ENCODE measurements around the gene DNAAF5.
"Not testable (repeated sequence)": the region's sequence is repeated elsewhere in the genome, so short reads cannot be mapped to it uniquely, and the experiment has no call there.

DNAAF5 gene

DNA sequence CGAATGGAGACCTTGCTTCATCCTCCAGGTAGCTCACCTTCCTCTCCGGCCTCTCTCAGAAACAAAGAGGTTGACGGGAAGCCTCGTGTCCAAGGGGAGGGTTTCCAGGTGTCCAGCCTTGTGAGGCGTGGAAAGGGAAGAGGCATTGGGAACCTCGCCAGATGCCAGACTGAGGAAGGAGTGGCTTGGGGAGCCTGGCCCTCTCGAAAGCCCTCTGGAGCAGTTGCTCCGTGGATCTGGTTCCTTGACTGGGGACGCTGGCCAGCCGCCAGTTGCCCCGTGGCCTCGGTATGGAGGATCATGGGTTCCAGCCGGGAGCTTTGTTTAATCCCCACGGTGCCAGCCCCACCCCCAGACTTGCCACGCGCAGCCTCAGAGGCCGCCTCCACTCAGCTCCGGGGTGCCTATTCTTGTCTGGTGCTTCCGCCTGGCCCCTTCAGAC lies 75.5 kb downstream of the DNAAF5 start:
- Histone ChIP-seq H3K9me3 (ENCODE audit: control insufficient read depth, insufficient read depth, low read depth, low read length) (peaks cover 4% of the 10 kb centered on the region), H3K36me3 (ENCODE audit: control insufficient read depth, insufficient read depth, low read length) (no peaks in the 10 kb centered on the region; the same call in 1 of the 2 replicates), H3K9ac (ENCODE audit: low read length) (no peak overlapping the region), H3K27ac (ENCODE audit: low read depth, low read length) (no peak overlapping the region), H3K27me3 (ENCODE audit: control insufficient read depth, insufficient read depth, low read length) (no peaks in the 10 kb centered on the region), H3K4me3 (ENCODE audit: low read depth, low read length) (no peak overlapping the region), H3K4me1 (ENCODE audit: control insufficient read depth, insufficient read depth, low read length) (no peaks in the 10 kb centered on the region; the same call in 1 of the 2 replicates)

DNA sequence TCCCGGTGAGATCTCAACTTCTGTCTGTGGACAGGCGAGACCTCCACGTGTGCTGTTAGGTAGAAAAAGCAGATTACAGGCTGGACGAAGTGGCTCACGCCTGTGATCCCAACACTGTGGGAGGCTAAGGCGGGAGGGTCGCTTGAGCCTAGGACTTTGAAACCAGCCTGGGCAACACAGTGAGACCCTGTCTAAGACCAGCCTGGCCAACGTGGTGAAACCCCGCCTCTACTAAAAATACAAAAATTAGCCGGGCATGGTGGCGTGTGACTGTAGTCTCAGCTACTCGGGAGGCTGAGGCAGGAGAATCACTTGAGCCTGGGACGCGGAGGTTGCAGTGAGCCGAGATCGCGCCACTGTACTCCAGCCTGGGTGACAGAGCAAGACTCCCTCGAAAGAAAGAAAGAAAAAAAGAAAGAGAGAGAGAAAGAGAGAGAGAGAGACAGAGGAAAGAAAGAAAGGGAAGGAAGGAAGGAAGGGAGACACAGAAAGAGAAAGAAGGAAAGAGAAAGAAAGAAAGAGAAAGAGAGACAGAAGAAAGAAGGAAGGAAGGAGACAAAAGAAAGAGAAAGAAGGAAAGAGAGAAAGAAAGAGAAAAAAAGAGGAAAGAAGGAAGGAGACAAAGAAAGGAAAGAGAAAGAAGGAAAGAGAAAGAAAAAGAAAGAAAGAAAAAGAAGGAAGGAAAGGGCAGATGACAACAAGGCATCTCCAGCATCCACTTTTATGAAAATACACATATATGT lies 76.2 kb downstream of the DNAAF5 start:
- no peak overlapping the region for H3K9ac ChIP-seq (ENCODE audit: low read length)
- H3K4me3 ChIP-seq (ENCODE audit: low read depth, low read length): no peak overlapping the region
- H3K9me3 ChIP-seq (ENCODE audit: control insufficient read depth, insufficient read depth, low read depth, low read length): peaks cover 9% of the 10 kb centered on the region
- no peak overlapping the region for H3K27ac ChIP-seq (ENCODE audit: low read depth, low read length)
- H3K27me3 ChIP-seq (ENCODE audit: control insufficient read depth, insufficient read depth, low read length): no peaks in the 10 kb centered on the region
- H3K4me1 ChIP-seq (ENCODE audit: control insufficient read depth, insufficient read depth, low read length): no peaks in the 10 kb centered on the region; the same call in 1 of the 2 replicates
- no peaks in the 10 kb centered on the region; the same call in 1 of the 2 replicates for H3K36me3 ChIP-seq (ENCODE audit: control insufficient read depth, insufficient read depth, low read length)

DNA sequence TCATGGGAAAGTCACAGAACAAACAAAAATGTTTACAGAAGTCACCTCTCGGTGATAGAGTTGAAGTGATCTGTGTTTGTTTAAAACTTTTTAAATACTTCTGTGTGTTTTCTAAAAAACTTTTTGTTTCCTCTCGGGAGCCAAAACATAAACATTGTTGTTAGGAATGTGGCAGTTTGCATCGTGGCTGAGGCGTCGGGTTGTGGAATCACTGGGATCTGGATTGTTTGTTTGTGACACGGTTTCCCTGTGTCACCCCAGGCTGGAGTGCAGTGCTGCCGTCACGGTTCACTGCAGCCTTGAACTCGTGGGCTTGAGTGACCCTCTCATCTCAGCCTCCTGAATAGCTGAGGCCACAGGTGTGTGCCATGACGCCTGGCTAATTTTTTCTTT lies 76.7 kb downstream of the DNAAF5 start:
- Histone ChIP-seq H3K36me3 (ENCODE audit: control insufficient read depth, insufficient read depth, low read length) (no peaks in the 10 kb centered on the region; the same call in 1 of the 2 replicates), H3K4me1 (ENCODE audit: control insufficient read depth, insufficient read depth, low read length) (no peaks in the 10 kb centered on the region; the same call in 1 of the 2 replicates), H3K27me3 (ENCODE audit: control insufficient read depth, insufficient read depth, low read length) (no peaks in the 10 kb centered on the region), H3K9me3 (ENCODE audit: control insufficient read depth, insufficient read depth, low read depth, low read length) (peaks cover 12% of the 10 kb centered on the region), H3K4me3 (ENCODE audit: low read depth, low read length) (no peak overlapping the region), H3K27ac (ENCODE audit: low read depth, low read length) (no peak overlapping the region), H3K9ac (ENCODE audit: low read length) (no peak overlapping the region)

DNA sequence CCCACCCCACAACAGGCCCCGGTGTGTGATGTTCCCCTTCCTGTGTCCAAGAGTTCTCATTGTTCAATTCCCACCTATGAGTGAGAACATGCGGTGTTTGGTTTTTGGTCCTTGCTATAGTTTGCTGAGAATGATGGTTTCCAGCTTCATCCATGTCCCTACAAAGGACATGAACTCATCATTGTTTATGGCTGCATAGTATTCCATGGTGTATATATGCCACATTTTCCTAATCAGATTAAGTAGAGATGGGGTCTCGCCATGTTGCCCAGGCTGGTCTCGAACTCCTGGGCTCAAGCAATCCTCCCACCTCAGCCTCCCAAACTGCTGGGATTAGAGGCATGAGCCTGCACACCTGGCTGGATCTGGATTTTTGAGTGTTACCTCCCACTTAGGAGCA lies 77.3 kb downstream of the DNAAF5 start:
- H3K9me3 ChIP-seq (ENCODE audit: control insufficient read depth, insufficient read depth, low read depth, low read length): peaks cover 16% of the 10 kb centered on the region
- H3K9ac ChIP-seq (ENCODE audit: low read length); H3K27me3 ChIP-seq (ENCODE audit: control insufficient read depth, insufficient read depth, low read length); H3K27ac ChIP-seq (ENCODE audit: low read depth, low read length); H3K4me1 ChIP-seq (ENCODE audit: control insufficient read depth, insufficient read depth, low read length); H3K36me3 ChIP-seq (ENCODE audit: control insufficient read depth, insufficient read depth, low read length); H3K4me3 ChIP-seq (ENCODE audit: low read depth, low read length): not testable (repeated sequence)

DNA sequence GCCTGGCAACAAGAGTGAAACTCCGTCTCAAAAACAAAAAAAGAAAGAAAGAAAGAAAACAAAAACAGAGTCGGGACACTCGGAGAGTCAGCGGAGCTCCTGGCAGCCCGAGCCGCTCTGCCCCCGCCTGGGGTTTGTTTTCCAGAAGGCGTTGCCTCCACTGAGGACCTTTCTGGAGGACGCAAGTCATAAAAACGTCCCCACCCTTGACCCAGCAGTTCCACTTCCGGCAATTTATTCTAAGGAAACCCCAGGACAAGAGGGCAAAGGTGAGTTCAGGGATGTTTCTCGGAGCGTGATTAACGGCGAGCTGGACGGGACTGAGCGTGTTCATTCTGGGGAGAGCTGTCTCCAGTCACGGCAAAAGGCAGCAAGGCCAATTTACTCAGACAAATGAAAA lies 78.8 kb downstream of the DNAAF5 start:
- no peak overlapping the region for H3K9ac ChIP-seq (ENCODE audit: low read length)
- H3K4me3 ChIP-seq (ENCODE audit: low read depth, low read length): no peak overlapping the region
- H3K4me1 ChIP-seq (ENCODE audit: control insufficient read depth, insufficient read depth, low read length): no peaks in the 10 kb centered on the region; the same call in 1 of the 2 replicates
- peaks cover 12% of the 10 kb centered on the region for H3K9me3 ChIP-seq (ENCODE audit: control insufficient read depth, insufficient read depth, low read depth, low read length)
- no peaks in the 10 kb centered on the region for H3K27me3 ChIP-seq (ENCODE audit: control insufficient read depth, insufficient read depth, low read length)
- no peaks in the 10 kb centered on the region for H3K36me3 ChIP-seq (ENCODE audit: control insufficient read depth, insufficient read depth, low read length)
- H3K27ac ChIP-seq (ENCODE audit: low read depth, low read length): no peak overlapping the region

DNA sequence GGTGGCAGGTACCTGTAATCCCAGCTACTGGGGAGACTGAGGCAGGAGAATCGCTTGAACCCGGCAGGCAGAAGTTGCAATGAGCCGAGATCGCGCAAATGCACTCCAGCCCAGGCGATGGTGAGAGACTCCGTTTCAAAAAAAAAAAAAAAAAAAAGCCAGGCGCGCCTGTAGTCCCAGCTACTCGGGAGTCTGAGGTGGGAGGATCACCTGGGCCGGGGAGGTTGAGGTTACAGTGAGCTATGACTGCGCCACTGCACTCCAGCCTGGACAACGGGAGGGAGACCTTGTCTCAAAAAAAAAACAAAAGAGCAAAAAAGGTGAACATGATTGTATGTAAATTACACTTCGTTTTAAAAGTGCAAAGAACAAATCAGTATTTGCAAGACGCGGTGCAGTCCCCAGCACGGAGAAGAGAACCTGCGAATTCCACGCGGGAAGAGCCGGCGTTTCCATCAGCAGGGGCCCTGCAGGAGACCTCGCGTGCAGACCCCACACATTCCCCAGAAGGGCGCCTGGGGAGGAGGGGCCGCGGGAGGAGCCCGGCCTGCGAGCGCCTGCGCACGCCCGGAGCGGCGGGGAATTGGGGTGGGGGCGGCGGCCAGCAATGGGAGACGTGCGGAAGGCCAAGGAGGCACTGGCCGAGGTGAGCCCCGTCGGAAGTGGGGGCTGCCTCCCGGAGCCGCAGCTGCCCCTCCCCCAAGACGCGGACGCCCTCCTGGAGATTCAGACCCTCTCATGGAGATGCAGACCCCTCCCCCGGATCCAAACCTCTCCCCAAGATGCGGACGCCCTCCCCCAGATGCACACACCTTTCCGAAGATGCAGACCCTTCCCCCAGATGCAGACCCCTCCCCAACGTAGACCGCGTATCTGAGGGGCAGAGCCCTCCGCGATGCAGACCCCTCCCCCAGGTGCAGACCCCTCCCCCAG lies 89.1 kb downstream of the DNAAF5 start:
- H3K9ac ChIP-seq (ENCODE audit: low read length): peak overlapping the region; percentile 63
- peaks cover under 1% of the 10 kb centered on the region; the same call in 1 of the 2 replicates for H3K9me3 ChIP-seq (ENCODE audit: control insufficient read depth, insufficient read depth, low read depth, low read length)
- no peaks in the 10 kb centered on the region for H3K27me3 ChIP-seq (ENCODE audit: control insufficient read depth, insufficient read depth, low read length)
- no peaks in the 10 kb centered on the region for H3K36me3 ChIP-seq (ENCODE audit: control insufficient read depth, insufficient read depth, low read length)
- peak overlapping the region; percentile 85 for H3K4me3 ChIP-seq (ENCODE audit: low read depth, low read length)
- H3K4me1 ChIP-seq (ENCODE audit: control insufficient read depth, insufficient read depth, low read length): peaks cover 25% of the 10 kb centered on the region
- peak overlapping the region; percentile 78 for H3K27ac ChIP-seq (ENCODE audit: low read depth, low read length)

DNA sequence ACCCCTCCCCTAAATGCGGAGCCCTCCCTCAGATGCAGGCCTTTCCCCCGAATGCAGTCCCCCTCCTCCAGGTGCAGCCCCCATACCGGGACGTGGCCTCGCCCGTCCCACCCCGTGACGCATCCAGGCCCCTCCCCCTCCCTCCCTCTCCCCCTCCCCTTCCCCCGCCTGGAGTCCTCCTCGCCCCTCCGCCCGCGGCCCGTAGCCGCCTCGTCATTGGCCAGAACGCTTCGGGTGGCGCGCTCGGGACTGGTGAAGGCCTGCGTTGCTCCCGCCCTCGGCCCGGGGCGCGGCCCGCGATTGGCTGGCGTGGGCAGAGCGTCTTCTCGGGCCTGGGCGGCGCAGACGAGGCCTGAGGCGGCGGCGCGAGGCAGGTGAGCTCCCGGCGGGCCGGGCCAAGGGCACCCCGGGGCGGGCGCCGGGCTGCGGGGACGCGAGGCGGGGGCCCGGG lies 89.8 kb downstream of the DNAAF5 start:
- H3K36me3 ChIP-seq (ENCODE audit: control insufficient read depth, insufficient read depth, low read length): no peaks in the 10 kb centered on the region
- no peaks in the 10 kb centered on the region for H3K27me3 ChIP-seq (ENCODE audit: control insufficient read depth, insufficient read depth, low read length)
- peaks cover 26% of the 10 kb centered on the region for H3K4me1 ChIP-seq (ENCODE audit: control insufficient read depth, insufficient read depth, low read length)
- H3K9ac ChIP-seq (ENCODE audit: low read length): no peak overlapping the region
- H3K4me3 ChIP-seq (ENCODE audit: low read depth, low read length): peak overlapping the region; percentile 85
- no peaks in the 10 kb centered on the region for H3K9me3 ChIP-seq (ENCODE audit: control insufficient read depth, insufficient read depth, low read depth, low read length)
- H3K27ac ChIP-seq (ENCODE audit: low read depth, low read length): no peak overlapping the region

DNA sequence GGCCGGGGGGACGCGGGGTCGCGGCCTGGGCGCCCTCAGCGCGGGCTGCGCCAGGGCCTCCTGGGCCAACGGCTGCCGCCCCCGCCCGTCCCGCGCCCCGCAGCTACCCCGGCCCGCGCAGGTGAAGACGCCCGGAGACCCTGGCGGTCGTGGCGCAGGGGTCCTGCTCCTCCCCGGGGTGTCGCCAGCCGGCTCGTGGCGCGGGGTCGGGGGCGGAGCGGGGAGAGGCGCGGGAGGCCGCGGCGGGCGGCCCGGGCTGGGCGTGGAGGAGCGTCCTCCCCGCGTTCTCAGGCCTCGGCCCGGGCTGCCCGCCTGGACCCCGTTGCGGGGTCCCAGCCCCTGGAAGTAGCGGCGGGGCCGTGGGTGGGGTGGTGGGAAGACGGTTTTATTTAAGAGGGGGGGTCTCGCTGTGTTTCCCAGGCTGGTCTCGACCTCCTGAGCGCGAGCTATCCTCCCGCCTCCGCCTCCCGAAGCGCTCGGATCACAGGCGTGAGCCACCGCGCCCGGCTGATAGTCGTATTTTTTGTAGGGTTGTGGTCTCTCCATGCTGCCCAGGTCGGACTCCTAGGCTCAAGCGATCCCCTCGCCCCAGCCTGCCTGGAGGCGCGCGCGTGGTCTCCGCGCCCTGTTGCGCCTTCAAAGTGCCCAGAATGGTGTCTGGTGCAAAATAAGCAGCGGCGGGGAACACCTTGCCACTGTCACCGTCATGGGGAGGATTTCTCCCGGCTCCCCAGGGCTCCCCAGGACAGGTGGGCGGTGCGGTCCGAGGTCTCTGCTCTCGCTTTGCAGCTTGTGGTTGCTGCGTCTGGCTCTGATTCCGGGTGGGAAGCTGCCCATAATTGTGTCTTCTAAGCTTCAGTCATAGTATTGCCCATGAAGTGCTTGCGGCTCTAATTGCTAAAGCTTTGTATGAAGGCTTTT lies 90.5 kb downstream of the DNAAF5 start:
- Histone ChIP-seq H3K4me1 (ENCODE audit: control insufficient read depth, insufficient read depth, low read length) (peaks cover 26% of the 10 kb centered on the region), H3K9ac (ENCODE audit: low read length) (peak overlapping the region; percentile 77), H3K9me3 (ENCODE audit: control insufficient read depth, insufficient read depth, low read depth, low read length) (no peaks in the 10 kb centered on the region), H3K36me3 (ENCODE audit: control insufficient read depth, insufficient read depth, low read length) (no peaks in the 10 kb centered on the region), H3K27me3 (ENCODE audit: control insufficient read depth, insufficient read depth, low read length) (no peaks in the 10 kb centered on the region), H3K27ac (ENCODE audit: low read depth, low read length) (no peak overlapping the region), H3K4me3 (ENCODE audit: low read depth, low read length) (peak overlapping the region; percentile 85)

DNA sequence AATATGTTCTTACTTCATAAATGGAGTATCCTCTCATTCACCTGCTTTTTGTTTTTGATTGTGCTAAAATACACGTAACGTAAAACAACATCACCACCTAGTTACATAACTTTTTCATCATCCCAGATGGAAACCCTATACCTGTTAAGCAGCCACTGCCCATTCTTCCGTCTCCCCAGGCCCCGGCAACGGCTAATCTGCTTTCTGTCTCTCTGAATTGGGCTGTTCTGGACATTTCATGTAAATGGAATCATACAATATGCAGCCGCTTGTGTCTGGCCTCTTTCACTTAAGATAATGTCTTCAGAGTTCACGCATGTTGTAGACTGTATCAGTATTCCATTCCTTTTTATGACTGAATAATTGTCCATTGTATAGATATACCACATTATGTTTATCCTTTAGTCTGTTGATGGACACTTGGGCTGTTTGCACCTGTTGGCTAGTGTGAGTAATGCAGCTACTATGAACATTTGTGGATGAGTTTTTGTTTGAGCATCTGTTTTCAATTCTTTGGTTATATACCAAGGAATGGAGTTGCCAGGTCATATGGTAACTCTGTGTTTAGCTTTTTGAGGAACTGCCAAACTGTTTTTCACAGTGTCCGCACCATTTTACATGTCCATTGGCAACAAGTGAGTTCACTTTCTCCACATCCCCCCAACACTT lies 91.7 kb downstream of the DNAAF5 start:
- H3K36me3 ChIP-seq (ENCODE audit: control insufficient read depth, insufficient read depth, low read length): peaks cover 4% of the 10 kb centered on the region; the same call in 1 of the 2 replicates
- no peak overlapping the region for H3K9ac ChIP-seq (ENCODE audit: low read length)
- peak overlapping the region; percentile 85 for H3K4me3 ChIP-seq (ENCODE audit: low read depth, low read length)
- peaks cover 18% of the 10 kb centered on the region for H3K4me1 ChIP-seq (ENCODE audit: control insufficient read depth, insufficient read depth, low read length)
- no peaks in the 10 kb centered on the region for H3K9me3 ChIP-seq (ENCODE audit: control insufficient read depth, insufficient read depth, low read depth, low read length)
- no peaks in the 10 kb centered on the region for H3K27me3 ChIP-seq (ENCODE audit: control insufficient read depth, insufficient read depth, low read length)
- no peak overlapping the region for H3K27ac ChIP-seq (ENCODE audit: low read depth, low read length)

DNA sequence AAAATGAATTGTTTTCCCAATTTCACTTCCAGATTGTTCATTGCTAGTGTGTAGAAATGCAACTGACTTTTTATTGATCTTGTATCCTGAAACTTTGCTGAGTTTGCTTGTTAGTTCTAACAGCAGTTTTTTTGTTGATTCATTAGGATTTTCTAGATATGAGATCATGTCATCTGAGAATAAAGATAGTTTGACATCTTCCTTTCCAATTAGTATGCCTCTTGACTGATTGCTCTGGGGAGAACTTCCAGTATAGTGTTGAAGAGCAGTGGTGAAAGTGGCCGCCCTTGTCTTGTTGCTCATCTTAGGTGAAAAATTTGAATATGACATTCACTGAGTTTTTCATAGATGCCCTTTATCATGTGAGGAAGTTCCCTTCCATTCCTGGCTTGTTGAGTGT lies 93.8 kb downstream of the DNAAF5 start:
- peaks cover 11% of the 10 kb centered on the region; the same call in 1 of the 2 replicates for H3K4me1 ChIP-seq (ENCODE audit: control insufficient read depth, insufficient read depth, low read length)
- no peak overlapping the region for H3K9ac ChIP-seq (ENCODE audit: low read length)
- H3K36me3 ChIP-seq (ENCODE audit: control insufficient read depth, insufficient read depth, low read length): peaks cover 7% of the 10 kb centered on the region; the same call in 1 of the 2 replicates
- no peak overlapping the region for H3K27ac ChIP-seq (ENCODE audit: low read depth, low read length)
- H3K4me3 ChIP-seq (ENCODE audit: low read depth, low read length): no peak overlapping the region
- H3K27me3 ChIP-seq (ENCODE audit: control insufficient read depth, insufficient read depth, low read length): no peaks in the 10 kb centered on the region
- no peaks in the 10 kb centered on the region for H3K9me3 ChIP-seq (ENCODE audit: control insufficient read depth, insufficient read depth, low read depth, low read length)
